Measurements from ENCODE around the gene CDKAL1. TPM values are rescaled to one million over a fixed set of nuclear protein-coding genes. Genes with fewer than 3 reads are reported as not detected.

Gene CDKAL1
- total RNA-seq, 1 donor from 2014 or later: 39.6 TPM

DNA sequence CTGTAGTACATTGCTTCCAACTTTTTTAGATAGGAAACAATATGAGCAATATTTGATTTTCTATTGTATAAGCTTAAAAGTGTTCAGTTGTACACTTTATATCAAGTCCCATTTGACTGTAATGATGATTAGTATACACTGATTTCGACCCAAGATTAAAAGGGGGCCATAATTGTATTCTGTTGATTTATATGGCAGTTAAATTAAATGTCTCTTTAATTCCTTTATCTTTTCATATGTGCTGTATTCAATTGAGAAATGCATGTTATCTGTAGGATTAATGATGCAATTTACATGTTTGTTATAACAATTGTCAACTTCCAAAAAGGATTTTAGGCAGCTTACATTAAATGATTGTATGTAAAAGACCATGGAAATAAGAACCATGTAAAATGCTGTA lies 317.5 kb downstream of the CDKAL1 start:
- Histone ChIP-seq H3K9me3 (ENCODE audit: low read depth) (no peaks in the 10 kb centered on the region), H4K20me1 (ENCODE audit: low read depth) (no peaks in the 10 kb centered on the region), H2AFZ (replicated peaks) (no peak overlapping the region), H3K27ac (no peak overlapping the region), H3K4me3 (no peak overlapping the region), H3K36me3 (no peaks in the 10 kb centered on the region), H3K79me2 (ENCODE audit: low read depth) (no peaks in the 10 kb centered on the region), H3K27me3 (no peaks in the 10 kb centered on the region), H3K9ac (no peak overlapping the region), H3K4me2 (no peak overlapping the region), H3F3A (ENCODE audit: low read depth) (no peaks in the 10 kb centered on the region), H3K4me1 (peaks cover 3% of the 10 kb centered on the region)
- no peaks in the 10 kb centered on the region for H3K9me3 Mint-ChIP-seq
- no peaks in the 10 kb centered on the region for H3K4me1 Mint-ChIP-seq
- no peaks in the 10 kb centered on the region for H3K27me3 Mint-ChIP-seq (ENCODE audit: insufficient read depth, low read depth)
- H3K27ac Mint-ChIP-seq: no peak overlapping the region
- no peak overlapping the region for H3K4me3 Mint-ChIP-seq
- TF ChIP-seq EZH2phosphoT487 (IDR thresholded peaks at IDR 0.05) (no peak), EZH2 (IDR thresholded peaks at IDR 0.05) (no peak)
- TF ChIP-seq, protein P1, sequence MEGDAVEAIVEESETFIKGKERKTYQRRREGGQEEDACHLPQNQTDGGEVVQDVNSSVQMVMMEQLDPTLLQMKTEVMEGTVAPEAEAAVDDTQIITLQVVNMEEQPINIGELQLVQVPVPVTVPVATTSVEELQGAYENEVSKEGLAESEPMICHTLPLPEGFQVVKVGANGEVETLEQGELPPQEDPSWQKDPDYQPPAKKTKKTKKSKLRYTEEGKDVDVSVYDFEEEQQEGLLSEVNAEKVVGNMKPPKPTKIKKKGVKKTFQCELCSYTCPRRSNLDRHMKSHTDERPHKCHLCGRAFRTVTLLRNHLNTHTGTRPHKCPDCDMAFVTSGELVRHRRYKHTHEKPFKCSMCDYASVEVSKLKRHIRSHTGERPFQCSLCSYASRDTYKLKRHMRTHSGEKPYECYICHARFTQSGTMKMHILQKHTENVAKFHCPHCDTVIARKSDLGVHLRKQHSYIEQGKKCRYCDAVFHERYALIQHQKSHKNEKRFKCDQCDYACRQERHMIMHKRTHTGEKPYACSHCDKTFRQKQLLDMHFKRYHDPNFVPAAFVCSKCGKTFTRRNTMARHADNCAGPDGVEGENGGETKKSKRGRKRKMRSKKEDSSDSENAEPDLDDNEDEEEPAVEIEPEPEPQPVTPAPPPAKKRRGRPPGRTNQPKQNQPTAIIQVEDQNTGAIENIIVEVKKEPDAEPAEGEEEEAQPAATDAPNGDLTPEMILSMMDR (IDR thresholded peaks at IDR 0.05): no peak
- H3K36me3 Mint-ChIP-seq: no peaks in the 10 kb centered on the region
- no peak for DNase-seq (ENCODE audit: low spot score)

DNA sequence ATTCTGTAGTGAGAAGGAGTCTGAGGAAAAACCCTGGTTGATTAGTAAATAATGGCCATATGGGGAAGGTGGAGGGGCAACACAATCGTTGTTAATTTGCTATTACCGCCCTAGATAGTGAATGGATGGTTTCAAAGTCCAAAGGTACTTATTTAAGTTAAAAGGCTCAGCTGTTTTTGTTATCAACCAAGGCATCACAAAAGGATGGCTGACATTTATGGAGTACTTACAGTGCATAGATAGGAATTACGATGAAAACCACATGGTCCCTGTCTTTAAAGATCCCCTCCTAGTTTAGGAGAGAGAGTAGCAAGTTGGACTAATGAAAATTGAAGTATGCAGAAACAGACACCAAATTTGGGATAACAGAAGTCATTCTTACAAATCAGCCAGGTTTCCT lies 319.6 kb downstream of the CDKAL1 start:
- TF ChIP-seq, protein P1 (IDR thresholded peaks at IDR 0.05): no peak
- TF ChIP-seq EZH2phosphoT487 (IDR thresholded peaks at IDR 0.05): no peak
- TF ChIP-seq EZH2 (IDR thresholded peaks at IDR 0.05): no peak
- no peaks in the 10 kb centered on the region for H3F3A ChIP-seq (ENCODE audit: low read depth)
- H3K36me3 Mint-ChIP-seq: no peaks in the 10 kb centered on the region
- no peak overlapping the region for H3K27ac Mint-ChIP-seq
- H3K9ac ChIP-seq: no peak overlapping the region
- no peaks in the 10 kb centered on the region for H4K20me1 ChIP-seq (ENCODE audit: low read depth)
- no peaks in the 10 kb centered on the region for H3K27me3 Mint-ChIP-seq (ENCODE audit: insufficient read depth, low read depth)
- no peak overlapping the region for H3K4me3 ChIP-seq
- no peak overlapping the region for H3K27ac ChIP-seq
- no peaks in the 10 kb centered on the region for H3K27me3 ChIP-seq
- H3K9me3 ChIP-seq (ENCODE audit: low read depth): no peaks in the 10 kb centered on the region
- peaks cover 3% of the 10 kb centered on the region for H3K4me1 ChIP-seq
- H3K4me2 ChIP-seq: no peak overlapping the region
- H3K4me3 Mint-ChIP-seq: no peak overlapping the region
- no peak for DNase-seq (ENCODE audit: low spot score)
- H3K4me1 Mint-ChIP-seq: no peaks in the 10 kb centered on the region
- no peaks in the 10 kb centered on the region for H3K9me3 Mint-ChIP-seq
- H2AFZ ChIP-seq (replicated peaks): no peak overlapping the region
- H3K36me3 ChIP-seq: no peaks in the 10 kb centered on the region
- no peaks in the 10 kb centered on the region for H3K79me2 ChIP-seq (ENCODE audit: low read depth)

DNA sequence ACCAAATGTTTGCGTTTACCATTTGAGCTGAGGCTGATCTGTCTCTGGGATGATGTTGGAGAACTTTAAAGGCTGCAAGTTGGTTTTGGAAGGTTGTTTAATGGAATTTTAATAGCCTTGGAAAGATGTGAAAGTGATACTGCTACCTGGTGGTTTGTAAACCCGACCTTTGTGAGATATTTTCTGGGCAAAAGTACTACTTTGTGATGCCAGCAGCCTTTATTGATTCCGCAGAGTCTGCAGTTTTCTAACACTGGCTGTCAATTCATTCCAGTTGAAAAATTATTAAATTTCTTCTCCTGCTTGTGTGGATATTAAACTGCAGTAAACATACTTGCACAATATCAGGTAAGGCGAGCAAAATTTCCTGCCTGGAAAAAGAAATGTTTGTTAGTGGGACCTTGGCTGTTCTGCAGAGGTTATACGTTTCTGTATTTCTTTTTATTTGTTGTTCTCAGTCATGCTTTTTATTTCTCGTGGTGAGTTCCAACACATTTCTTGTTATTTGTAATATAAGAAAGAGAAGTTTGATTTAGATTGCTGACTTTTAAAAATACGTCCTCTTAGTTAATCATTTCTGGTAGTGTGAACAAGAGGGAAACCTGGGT lies 322.5 kb downstream of the CDKAL1 start:
- Histone ChIP-seq H3F3A (ENCODE audit: low read depth) (no peaks in the 10 kb centered on the region), H3K9me3 (ENCODE audit: low read depth) (no peaks in the 10 kb centered on the region), H3K4me3 (no peak overlapping the region), H3K27ac (no peak overlapping the region), H3K4me2 (no peak overlapping the region), H3K9ac (no peak overlapping the region), H3K79me2 (ENCODE audit: low read depth) (no peaks in the 10 kb centered on the region), H3K4me1 (peaks cover 3% of the 10 kb centered on the region), H4K20me1 (ENCODE audit: low read depth) (no peaks in the 10 kb centered on the region), H3K36me3 (no peaks in the 10 kb centered on the region), H3K27me3 (no peaks in the 10 kb centered on the region), H2AFZ (replicated peaks) (no peak overlapping the region)
- Mint-ChIP-seq H3K4me1 (no peaks in the 10 kb centered on the region), H3K36me3 (no peaks in the 10 kb centered on the region), H3K27ac (no peak overlapping the region), H3K9me3 (no peaks in the 10 kb centered on the region), H3K27me3 (ENCODE audit: insufficient read depth, low read depth) (no peaks in the 10 kb centered on the region), H3K4me3 (no peak overlapping the region)
- TF ChIP-seq, protein P1 (IDR thresholded peaks at IDR 0.05): no peak
- TF ChIP-seq EZH2phosphoT487 (IDR thresholded peaks at IDR 0.05) (no peak), EZH2 (IDR thresholded peaks at IDR 0.05) (no peak)
- DNase-seq (ENCODE audit: low spot score): no peak

Measured in neural progenitor cell (in vitro differentiated cells).